Fibroblast of villous mesenchyme (primary cell): ENCODE measurements around the gene HHAT. TPM values are rescaled to one million over a fixed set of nuclear protein-coding genes. Genes with fewer than 3 reads are reported as not detected.

Source experiments
- DNase-seq: peaks from one replicate; pipeline ENCODE4 v3.0.0-alpha.2; 2010; ENCODE audit warnings: low read depth
- H3K4me3 ChIP-seq: 2 replicates; pipeline ENCODE4 v1.5.1; 2011; ENCODE audit warnings: low read depth, mild to moderate bottlenecking, low read length
- total RNA-seq: library from RNA; depleted of rRNA; stranded (reverse); fragments of >200 nt; gene quantifications from 2 replicates; pipeline ENCODE4 v1.2.3, GENCODE V29; 2012
- TF ChIP-seq, protein P1 (sequence below): IDR thresholded peaks from 2 replicates; pipeline ENCODE4 v1.5.1; 2012; ENCODE audit warnings: low read depth, mild to moderate bottlenecking, low read length; ENCODE audit not compliant: insufficient read depth

Gene HHAT
- total RNA-seq, 1 donor: 15.1 TPM

DNA sequence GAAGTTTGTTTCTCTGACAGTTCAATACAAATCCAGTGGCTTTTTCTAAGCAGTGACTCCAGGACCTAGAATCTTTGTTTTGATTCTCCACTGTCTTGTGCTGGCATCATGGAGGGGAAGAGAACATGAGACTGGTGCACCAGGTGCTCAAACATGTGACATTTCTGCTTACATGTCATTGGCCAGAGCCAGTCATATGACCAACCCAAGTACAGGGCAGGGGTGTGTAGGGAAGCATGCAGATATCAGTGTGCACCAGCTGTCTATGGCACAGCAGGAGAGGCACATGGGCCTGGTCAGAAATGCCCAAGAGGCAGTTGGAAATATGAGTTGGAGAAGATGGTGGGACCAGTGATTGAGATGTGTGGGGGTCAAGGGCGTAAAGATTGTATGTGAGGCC is 297.0 kb downstream of the HHAT start:
- H3K4me3 ChIP-seq: no peak overlapping the region
- no peak for DNase-seq
- TF ChIP-seq, protein P1, sequence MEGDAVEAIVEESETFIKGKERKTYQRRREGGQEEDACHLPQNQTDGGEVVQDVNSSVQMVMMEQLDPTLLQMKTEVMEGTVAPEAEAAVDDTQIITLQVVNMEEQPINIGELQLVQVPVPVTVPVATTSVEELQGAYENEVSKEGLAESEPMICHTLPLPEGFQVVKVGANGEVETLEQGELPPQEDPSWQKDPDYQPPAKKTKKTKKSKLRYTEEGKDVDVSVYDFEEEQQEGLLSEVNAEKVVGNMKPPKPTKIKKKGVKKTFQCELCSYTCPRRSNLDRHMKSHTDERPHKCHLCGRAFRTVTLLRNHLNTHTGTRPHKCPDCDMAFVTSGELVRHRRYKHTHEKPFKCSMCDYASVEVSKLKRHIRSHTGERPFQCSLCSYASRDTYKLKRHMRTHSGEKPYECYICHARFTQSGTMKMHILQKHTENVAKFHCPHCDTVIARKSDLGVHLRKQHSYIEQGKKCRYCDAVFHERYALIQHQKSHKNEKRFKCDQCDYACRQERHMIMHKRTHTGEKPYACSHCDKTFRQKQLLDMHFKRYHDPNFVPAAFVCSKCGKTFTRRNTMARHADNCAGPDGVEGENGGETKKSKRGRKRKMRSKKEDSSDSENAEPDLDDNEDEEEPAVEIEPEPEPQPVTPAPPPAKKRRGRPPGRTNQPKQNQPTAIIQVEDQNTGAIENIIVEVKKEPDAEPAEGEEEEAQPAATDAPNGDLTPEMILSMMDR: no peak

DNA sequence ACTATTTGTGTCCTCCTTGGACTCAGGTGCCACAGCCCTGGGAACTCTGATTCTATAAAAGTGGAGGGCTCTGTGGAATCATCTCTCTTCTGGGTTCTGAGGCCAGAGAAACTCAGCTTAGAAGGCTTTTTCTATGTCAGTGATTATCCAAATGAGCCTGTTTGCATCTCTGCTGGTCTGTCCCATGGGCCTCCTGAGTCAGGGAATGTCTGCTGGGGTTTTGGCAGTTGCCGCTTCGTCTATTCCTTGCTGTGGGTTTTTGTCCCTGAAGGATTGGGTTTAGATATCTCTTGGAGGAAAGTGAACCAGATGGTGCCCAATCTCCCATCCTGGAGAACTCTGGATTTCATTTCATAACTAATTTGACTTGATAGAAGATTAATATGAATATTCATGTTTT is 297.6 kb downstream of the HHAT start:
- TF ChIP-seq, protein P1: no peak
- no peak overlapping the region for H3K4me3 ChIP-seq
- no peak for DNase-seq

DNA sequence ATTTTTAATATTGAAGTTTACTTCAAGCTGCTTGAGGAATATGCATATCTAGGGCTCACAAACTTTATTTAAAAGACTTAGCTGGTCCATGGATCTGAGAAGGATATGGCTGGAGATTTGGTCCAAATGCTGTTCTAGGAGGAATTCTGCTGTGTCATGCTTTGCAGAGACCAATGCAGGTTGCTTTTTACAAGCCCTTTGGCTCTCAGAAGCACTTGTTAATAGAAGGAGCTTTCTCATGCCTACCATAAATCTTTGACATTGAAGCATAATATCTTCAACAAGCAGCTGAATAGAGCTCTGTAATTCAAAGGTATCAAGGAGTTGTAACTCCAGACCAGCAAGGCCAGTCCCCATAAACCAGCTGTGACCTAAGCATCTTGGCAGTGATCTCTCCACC is 299.1 kb downstream of the HHAT start:
- TF ChIP-seq, protein P1: no peak
- no peak overlapping the region for H3K4me3 ChIP-seq
- DNase-seq: no peak

DNA sequence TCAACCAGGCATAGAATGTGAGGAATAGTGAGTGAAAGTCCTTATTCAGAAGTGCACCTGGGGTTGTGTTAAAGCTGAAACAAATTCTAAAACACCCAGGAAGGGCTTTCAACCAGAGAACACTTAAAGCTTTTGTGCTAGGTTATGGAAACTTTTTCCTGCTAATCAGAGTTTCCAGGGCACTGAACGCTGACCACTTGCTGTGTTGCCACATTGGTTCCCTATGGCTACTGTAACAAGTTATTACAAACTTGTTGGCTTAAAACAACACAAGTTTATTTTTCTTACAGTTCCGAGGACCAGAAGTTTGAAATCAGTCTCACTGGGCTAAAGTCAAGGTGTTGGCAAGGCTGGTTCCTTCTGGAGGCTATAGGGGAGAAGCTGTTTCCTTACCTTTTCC is 300.6 kb downstream of the HHAT start:
- no peak for DNase-seq
- H3K4me3 ChIP-seq: no peak overlapping the region
- TF ChIP-seq, protein P1: no peak

DNA sequence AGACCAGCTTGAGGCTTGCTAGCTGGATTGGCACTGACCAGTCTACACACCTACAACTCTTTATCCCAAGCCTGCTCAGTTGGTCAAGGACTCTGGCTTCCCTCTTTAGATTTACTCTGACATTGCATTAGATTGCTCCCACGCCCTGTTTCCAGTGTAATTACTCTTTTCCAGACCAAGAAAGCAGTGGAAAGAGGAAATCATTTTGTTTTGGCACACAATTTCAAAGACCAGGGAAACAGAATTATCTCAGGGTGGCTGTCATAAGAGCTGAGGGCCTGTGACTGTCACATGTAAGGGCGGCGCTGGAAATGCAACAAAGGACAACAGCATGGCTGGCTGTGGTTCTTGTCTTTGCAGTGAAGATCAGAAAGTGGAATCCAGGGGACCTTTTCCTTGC is 302.7 kb downstream of the HHAT start:
- DNase-seq: no peak
- TF ChIP-seq, protein P1: no peak
- H3K4me3 ChIP-seq: no peak overlapping the region

DNA sequence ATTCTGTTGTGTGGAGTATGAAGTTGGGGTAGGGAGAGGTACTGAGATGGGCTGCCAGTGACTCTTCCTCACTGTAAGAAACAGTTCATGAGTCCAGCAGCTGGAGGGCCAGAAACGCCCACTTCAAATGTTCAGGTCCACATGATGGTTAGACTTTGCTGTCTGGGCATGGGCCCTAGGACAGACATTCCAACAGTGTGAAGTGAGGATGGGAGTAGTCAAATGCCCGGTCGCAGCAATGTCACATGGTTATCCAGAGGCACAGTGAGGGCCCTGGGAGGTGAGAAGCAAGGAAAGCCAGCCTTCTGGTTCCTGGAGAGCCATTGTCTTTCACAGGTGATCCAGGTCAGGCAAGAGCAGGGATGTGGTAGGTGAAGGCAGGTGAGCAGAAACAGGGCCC is 304.4 kb downstream of the HHAT start:
- no peak overlapping the region for H3K4me3 ChIP-seq
- DNase-seq: no peak
- TF ChIP-seq, protein P1: no peak

DNA sequence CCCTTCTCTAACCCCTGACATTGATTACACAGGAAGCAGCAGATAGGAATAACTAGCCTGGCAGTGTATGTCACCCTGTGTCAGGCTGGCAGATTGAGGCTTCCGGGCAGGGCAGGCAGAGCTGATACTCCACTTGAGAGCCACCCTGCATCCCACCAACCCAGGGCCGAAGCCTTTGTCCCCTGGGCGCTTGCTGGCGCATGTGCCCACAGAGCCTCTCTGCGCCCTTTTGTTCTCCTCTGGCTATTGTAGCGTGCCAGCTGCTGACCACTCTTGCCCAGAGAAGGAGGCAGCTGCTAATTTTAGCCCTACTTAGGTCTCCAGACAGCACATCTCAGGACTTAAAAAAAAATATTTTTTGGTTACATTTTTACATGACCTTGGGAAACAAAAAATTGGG is 304.9 kb downstream of the HHAT start:
- H3K4me3 ChIP-seq: no peak overlapping the region
- no peak for DNase-seq
- TF ChIP-seq, protein P1: no peak
